Muscle of leg (tissue), 11 donors: ENCODE data around the gene SCIMP. TPM values are rescaled to one million over a fixed set of nuclear protein-coding genes. Genes with fewer than 3 reads are reported as not detected.
"Not testable (repeated sequence)": the region's sequence is repeated elsewhere in the genome, so short reads cannot be mapped to it uniquely, and the experiment has no call there.

Experiments used
- DNase-seq: peaks from one replicate; pipeline ENCODE4 v3.0.0; 2013
- H3K27ac ChIP-seq: one replicate; pipeline ENCODE4 v1.5.1; 2013; ENCODE audit warnings: mild to moderate bottlenecking, low read length, control low read depth
- H3K27me3 ChIP-seq: one replicate; pipeline ENCODE4 v1.6.1; 2013; ENCODE audit warnings: low read length; ENCODE audit not compliant: control insufficient read depth, insufficient read depth
- H3K36me3 ChIP-seq: one replicate; pipeline ENCODE4 v1.6.1; 2013; ENCODE audit warnings: low read length; ENCODE audit not compliant: control insufficient read depth, insufficient read depth
- H3K4me1 ChIP-seq: one replicate; pipeline ENCODE4 v1.6.1; 2013; ENCODE audit warnings: low read length; ENCODE audit not compliant: control insufficient read depth, insufficient read depth
- H3K4me3 ChIP-seq: one replicate; pipeline ENCODE4 v1.5.1; 2013; ENCODE audit warnings: low read length, control low read depth
- H3K9me3 ChIP-seq: replicated peaks from 2 replicates; pipeline ENCODE4 v1.6.1; 2013; ENCODE audit warnings: low read depth, low read length; ENCODE audit not compliant: control insufficient read depth
- WGBS: methylation state at CpG from one replicate; pipeline ENCODE4 v1.1.5; 2013; ENCODE audit warnings: missing lambda C conversion rate; ENCODE audit not compliant: insufficient coverage; 5-methylcytosine and 5-hydroxymethylcytosine counted together
- polyA plus RNA-seq, 8 donors: library from polyadenylated mRNA; unstranded; fragments of 120-200 nt; gene quantifications; one replicate each; pipeline versions ENCODE4 v1.2.1 to v1.2.3, GENCODE V29; 2013; ENCODE audit warnings: inconsistent platforms in 1 of 8, low replicate concordance in 1 of 8; ENCODE audit not compliant: insufficient read length in 8 of 8, insufficient read depth in 1 of 8
- total RNA-seq: library from RNA; stranded (reverse); fragments of 120-200 nt; gene quantifications from one replicate; pipeline ENCODE4 v1.2.4, GENCODE V29; 2013

Gene SCIMP
- total and polyA plus RNA-seq, 9 donors, result 0.89 to 1.9 (median 1.1) TPM

GRCh38 chr17:5191541-5192417 lies 42.9 kb downstream of the SCIMP start, which contains the start of gene ZNF594:
Gene ZNF594, minus strand, starts transcription at chr17:5191868. Its CDS starts 7,612 bp downstream, at chr17:5184256.
- Histone ChIP-seq H3K4me1 (peaks cover 9% of the 10 kb centered on the region), H3K4me3 (peak within 1 kb of the TSS; percentile 98), H3K27me3 (no peaks in the 10 kb centered on the region), H3K36me3 (peaks cover 14% of the 10 kb centered on the region), H3K9me3 (peaks cover 30% of the 10 kb centered on the region), H3K27ac (peak within 1 kb of the TSS; percentile 86)
- DNase-seq, result peak; percentile 99
- WGBS, result 2% methylated on average over 75 of the region's 82 CpGs

GRCh38 chr17:5184288-5184687 lies 50.4 kb downstream of the SCIMP start:
- Histone ChIP-seq H3K36me3 (peaks cover 17% of the 10 kb centered on the region), H3K4me3 (no peak overlapping the region)
- 94% methylated on average over 2 of the region's 2 CpGs for WGBS

GRCh38 chr17:5183410-5183793 lies 51.3 kb downstream of the SCIMP start:
- Histone ChIP-seq H3K36me3 (peaks cover 15% of the 10 kb centered on the region), H3K4me1 (no peaks in the 10 kb centered on the region), H3K9me3 (peaks cover 84% of the 10 kb centered on the region)

More at GRCh38 chr17:5184288-5184687, 50.4 kb downstream of the SCIMP start:
- Histone ChIP-seq H3K27ac (no peak overlapping the region), H3K4me1 (no peaks in the 10 kb centered on the region), H3K27me3 (no peaks in the 10 kb centered on the region), H3K9me3 (peaks cover 84% of the 10 kb centered on the region)
- no peak for DNase-seq

GRCh38 chr17:5182597-5183409 lies 51.9 kb downstream of the SCIMP start:
- no peaks in the 10 kb centered on the region for H3K4me1 ChIP-seq
- H3K9me3 ChIP-seq, result peaks cover 82% of the 10 kb centered on the region
- WGBS, result no CpG with 5 or more reads among the region's 6 CpGs
- H3K4me3 ChIP-seq, result no peak overlapping the region
- peaks cover 15% of the 10 kb centered on the region for H3K36me3 ChIP-seq
- H3K27me3 ChIP-seq, result no peaks in the 10 kb centered on the region
- no peak overlapping the region for H3K27ac ChIP-seq
- DNase-seq, result no peak

More at GRCh38 chr17:5183410-5183793, 51.3 kb downstream of the SCIMP start:
- Histone ChIP-seq H3K27ac (no peak overlapping the region), H3K27me3 (no peaks in the 10 kb centered on the region), H3K4me3 (no peak overlapping the region)
- DNase-seq, result no peak

GRCh38 chr17:5181509-5182305 lies 53.0 kb downstream of the SCIMP start:
- no peaks in the 10 kb centered on the region for H3K27me3 ChIP-seq
- no CpG with 5 or more reads among the region's 10 CpGs for WGBS
- no peak for DNase-seq
- no peak overlapping the region for H3K27ac ChIP-seq
- no peaks in the 10 kb centered on the region for H3K4me1 ChIP-seq
- peaks cover 79% of the 10 kb centered on the region for H3K9me3 ChIP-seq
- no peak overlapping the region for H3K4me3 ChIP-seq
- H3K36me3 ChIP-seq, result peaks cover 13% of the 10 kb centered on the region

GRCh38 chr17:5179003-5179402 lies 55.7 kb downstream of the SCIMP start:
- Histone ChIP-seq H3K9me3 (peaks cover 66% of the 10 kb centered on the region), H3K27ac (no peak overlapping the region), H3K4me1 (no peaks in the 10 kb centered on the region), H3K4me3 (no peak overlapping the region), H3K36me3 (peaks cover 16% of the 10 kb centered on the region), H3K27me3 (no peaks in the 10 kb centered on the region)
- WGBS, result 98% methylated on average over 8 of the region's 12 CpGs
- no peak for DNase-seq

- H3K4me1 ChIP-seq, H3K27ac ChIP-seq, H3K27me3 ChIP-seq, DNase-seq, H3K4me3 ChIP-seq: not testable (repeated sequence)
- Histone ChIP-seq H3K9me3 (peaks cover 28% of the 10 kb centered on the region), H3K36me3 (peaks cover 13% of the 10 kb centered on the region)
- WGBS, result 98% methylated on average over 4 of the region's 7 CpGs
Measured at GRCh38 chr17:5175027-5175426, 59.6 kb downstream of the SCIMP start.

- not testable (repeated sequence) for H3K27ac ChIP-seq, H3K4me3 ChIP-seq, H3K9me3 ChIP-seq, H3K36me3 ChIP-seq, H3K27me3 ChIP-seq, H3K4me1 ChIP-seq
- DNase-seq, result peak; percentile 49
- 58% methylated on average over 2 of the region's 7 CpGs for WGBS
Measured at GRCh38 chr17:5165791-5166564, 68.7 kb downstream of the SCIMP start.

GRCh38 chr17:5164436-5164835 lies 70.2 kb downstream of the SCIMP start:
- peak; percentile 42 for DNase-seq
- no peaks in the 10 kb centered on the region for H3K27me3 ChIP-seq
- no peaks in the 10 kb centered on the region for H3K4me1 ChIP-seq
- no CpG with 5 or more reads among the region's 6 CpGs for WGBS
- H3K36me3 ChIP-seq, result no peaks in the 10 kb centered on the region
- no peaks in the 10 kb centered on the region for H3K9me3 ChIP-seq
- H3K4me3 ChIP-seq, result no peak overlapping the region
- no peak overlapping the region for H3K27ac ChIP-seq
